Measurements from ENCODE around the gene POTEF. TPM values are rescaled to one million over a fixed set of nuclear protein-coding genes. Genes with fewer than 3 reads are reported as not detected.
"Not testable (repeated sequence)": the region's sequence is repeated elsewhere in the genome, so short reads cannot be mapped to it uniquely, and the experiment has no call there.

Gene POTEF
- total RNA-seq, 1 experiment from 2014 or later = not detected

- DNase-seq (ENCODE audit: low read depth) = no peak
Observed at GRCh38 chr2:130152816-130153595, 24.0 kb upstream of the POTEF start.

GRCh38 chr2:130152136-130152815 lies 23.3 kb upstream of the POTEF start:
- not testable (repeated sequence) for DNase-seq (ENCODE audit: low read depth)

DNA sequence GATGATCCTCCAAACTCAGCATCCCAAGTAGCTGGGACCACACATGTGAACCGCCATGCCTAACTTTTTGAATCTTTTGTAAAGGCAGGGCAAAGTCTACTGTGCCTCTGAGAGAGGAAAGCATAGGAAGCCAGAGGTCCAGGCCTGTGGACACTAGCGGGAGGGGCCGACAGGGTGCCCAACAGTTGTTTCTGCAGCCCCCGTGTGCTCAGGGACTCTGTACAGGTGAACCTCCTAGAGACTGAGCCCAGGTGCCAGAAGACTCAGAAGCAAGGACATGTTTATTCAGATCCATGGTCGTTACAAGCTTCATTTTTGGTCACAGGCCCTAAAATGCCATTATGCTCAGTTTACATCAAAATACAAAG lies 22.1 kb upstream of the POTEF start:
- DNase-seq (ENCODE audit: low read depth) = not testable (repeated sequence)

DNA sequence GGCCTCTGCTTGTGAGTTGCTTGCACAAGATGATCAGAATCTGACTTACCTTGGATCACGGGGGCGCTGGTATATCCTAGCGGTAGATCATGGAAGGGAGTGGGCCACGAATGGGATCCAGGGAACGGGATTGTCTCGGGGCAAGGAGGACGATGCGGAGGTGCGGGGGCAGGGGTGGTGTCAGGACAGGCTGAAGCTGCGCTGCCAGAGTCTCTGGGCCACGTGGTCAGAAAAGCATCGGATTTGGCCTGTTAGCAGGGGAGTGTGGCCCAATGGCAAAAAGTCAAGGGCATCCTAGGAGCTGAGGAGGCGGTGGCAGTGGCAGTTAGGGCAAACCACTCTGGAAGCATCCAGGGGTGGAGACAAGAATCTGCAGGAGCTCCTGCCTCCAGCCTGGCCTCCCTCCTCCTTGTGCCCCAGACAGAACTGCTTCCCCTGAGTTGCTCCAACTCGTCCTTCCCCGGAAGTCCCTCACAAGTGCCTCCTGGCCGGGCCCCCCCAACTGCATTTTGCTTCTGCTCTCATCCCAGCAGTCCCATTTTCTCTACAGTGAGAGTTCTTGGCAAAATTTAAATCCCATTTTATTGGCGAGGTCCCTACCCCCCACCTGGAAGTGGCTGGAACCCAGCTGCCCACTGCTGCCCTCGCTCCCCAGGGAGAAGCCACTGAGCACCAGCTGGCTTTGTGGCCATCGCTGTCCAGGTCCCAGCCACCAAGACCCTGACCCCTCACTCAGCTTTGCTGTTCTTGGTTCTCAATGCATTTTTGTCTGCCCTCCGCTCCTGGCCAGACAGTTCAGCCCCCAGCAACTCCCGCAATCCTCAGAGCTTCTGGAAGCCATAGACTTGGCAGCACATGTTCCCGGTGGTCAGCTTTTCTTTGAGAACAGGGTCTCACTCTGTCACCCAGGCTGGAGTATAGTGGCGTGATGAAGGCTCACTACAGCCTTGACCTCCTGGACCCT lies 21.4 kb upstream of the POTEF start:
- DNase-seq (ENCODE audit: low read depth) = no peak

GRCh38 chr2:130148515-130148914 lies 19.5 kb upstream of the POTEF start:
- not testable (repeated sequence) for DNase-seq (ENCODE audit: low read depth)

DNA sequence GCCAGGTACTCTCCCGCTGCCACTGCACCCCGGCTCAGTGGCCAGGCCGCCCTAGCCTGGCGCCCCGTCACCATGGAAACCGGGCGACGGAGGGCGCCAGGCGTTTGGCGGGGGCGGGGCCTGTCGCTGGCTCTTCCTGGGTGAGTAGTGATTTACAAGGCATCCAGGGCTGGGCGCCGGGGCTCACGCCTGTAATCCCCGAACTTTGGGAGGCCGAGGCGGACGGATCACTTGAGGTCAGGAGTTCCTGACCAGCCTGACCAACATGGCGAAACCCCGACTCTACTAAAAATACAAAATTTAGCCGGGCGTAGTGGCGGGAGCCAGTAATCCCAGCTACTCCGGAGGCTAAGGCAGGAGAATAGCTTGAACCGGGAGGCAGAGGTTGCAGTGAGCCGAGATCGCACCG lies 16.0 kb upstream of the POTEF start, which contains the start of gene CCDC74B:
Gene CCDC74B, minus strand, starts transcription at position 107 of the 409 bp plus-strand sequence. CDS start 116 bp downstream, outside the sequence.
- peak; percentile 60 for DNase-seq (ENCODE audit: low read depth)

- not testable (repeated sequence) for DNase-seq (ENCODE audit: low read depth)
Observed at GRCh38 chr2:130143266-130144039, 14.4 kb upstream of the POTEF start.

DNA sequence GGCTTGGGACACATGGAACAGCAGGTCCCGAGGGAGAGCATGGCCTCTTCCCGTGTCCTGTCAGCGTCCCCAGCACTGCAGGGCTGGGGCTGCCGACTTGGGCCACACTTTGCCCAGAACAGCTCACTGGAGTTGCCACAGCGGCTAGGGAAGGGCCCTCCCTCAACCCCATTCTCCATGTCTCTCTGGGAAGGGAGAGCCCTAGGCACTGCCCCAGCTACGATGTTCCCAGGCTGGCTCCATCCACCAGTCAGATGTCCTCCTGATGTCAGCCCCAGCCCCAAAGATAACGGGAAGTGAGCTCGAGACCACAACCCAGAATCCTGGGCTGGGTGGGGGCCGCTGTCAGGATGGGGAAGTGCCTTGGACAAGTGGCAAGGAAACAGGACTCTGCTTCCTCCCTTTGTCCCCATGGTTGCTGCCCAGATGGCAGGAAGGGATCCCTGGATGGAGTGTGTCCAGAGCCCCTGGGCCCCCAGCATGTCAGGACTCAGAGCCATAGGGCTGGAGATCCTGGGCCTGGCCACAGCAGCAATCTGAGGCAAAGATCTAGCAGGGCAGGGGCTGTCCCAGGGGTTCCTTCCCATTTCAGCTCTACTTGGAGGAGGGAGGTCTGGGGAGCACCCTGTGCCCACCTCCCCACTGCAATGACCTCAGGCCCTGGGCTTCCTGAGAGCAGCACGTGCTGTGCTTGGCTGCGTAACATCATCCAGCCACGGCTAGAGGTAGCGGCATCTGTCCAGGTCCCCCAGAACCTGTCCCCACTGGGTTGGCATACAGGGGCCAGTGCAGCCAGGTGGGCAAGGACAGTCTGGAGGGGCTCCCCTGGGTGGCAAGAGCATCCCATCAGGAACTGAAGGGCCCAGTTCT lies 13.6 kb upstream of the POTEF start:
- not testable (repeated sequence) for DNase-seq (ENCODE audit: low read depth)

DNA sequence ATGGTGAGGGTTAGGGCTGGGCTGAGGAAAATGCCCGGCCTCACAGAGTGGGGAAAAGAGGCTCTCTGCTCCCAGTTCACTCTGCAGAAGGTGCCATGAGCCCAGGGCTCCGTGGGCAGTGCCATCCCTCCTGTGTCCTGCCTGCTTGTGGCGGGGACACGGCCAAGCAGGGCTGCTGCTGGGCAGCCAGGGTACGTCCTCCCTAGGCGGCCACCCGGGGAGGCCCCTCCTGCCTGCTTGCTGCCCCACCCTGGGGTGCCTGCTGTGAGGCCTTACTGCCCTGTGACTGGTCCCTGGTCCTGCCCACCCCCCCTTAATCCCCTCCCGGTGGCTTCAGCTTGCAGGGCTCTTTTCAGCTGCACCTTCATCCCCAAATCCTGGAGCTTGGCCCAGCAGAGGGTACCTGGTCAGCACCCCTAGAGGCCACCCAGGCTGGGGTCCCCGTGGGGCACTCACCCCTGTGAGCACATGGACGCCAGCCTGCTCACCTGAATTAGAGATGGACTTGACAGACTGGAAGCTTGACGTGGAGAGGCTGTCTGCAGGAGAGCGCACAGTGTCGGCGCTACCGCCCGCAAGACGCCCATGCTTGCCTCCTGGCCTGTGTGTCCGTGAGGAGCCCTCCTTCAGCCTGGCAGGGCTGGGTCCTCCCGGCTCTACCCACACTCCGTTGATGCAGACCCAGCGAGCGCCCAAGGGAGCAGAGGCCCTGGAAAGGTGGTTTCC lies 12.8 kb upstream of the POTEF start:
- not testable (repeated sequence) for DNase-seq (ENCODE audit: low read depth)

GRCh38 chr2:130141002-130141401 lies 12.0 kb upstream of the POTEF start:
- not testable (repeated sequence) for DNase-seq (ENCODE audit: low read depth)

DNA sequence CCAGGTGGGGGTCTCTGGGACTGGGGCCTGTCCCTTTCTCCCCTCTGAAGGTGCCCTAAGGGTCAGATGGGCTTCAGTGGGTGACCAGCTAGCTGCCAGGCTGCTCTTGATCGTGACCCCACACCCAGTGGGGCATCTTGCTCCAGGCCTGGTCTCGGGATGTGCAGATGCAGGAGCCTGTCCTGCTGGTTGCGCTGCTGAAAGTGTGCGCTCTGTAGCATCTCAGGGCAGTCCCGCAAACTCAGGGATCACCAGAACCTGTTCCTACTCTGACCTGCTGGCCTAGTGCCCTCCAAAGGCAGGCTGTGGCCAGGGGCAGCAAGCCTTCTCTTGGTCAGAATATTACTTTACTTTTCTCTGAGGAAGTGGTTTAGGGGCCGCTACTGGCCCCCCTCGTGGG lies 11.5 kb upstream of the POTEF start:
- not testable (repeated sequence) for DNase-seq (ENCODE audit: low read depth)

DNA sequence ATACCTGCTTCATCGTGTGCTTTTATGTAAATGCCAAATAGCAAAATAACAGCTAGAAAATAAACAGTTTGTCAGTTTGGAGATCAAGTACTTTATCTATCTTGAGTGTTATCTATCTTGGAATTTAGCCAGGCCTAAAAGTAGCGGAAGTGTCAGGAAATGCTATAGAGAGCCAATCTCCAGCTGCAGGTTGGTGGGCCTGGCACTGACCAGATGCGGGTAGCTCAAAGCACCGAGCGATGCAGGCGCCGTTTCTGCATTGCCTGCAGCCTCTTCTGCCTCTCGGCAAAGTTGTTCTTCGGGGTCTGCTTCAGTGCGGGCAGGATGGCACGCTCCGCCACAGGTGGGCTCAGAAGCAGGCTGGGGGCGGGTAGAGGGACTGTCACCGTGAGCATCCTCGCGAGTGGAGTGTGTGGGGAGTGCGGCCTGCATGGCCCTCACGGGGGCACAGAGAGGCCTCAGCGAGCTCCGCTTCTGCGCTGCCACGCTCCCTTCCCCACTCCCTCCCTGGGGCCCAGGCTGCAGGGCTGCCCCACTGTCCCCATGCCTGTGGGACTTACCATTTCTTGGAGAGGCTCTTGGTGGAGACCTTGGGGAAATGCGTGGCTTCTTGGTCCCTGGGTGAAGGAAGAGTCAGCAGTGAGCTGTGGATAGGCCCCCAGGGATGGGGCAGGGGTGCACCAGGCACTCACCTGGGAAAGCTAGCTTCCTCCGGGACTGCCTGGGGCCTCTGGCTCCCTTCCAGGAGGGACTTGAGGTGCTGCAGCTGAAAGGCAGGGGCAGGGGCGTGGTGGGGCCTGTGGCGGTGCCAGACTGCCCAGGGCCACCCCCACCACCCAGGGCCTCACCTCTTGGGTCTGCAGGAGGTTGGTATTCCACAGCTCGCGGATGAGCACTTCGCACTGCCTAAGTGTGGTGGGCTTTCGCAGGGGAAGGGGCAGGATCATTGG lies 10.6 kb upstream of the POTEF start:
- not testable (repeated sequence) for DNase-seq (ENCODE audit: low read depth)

DNA sequence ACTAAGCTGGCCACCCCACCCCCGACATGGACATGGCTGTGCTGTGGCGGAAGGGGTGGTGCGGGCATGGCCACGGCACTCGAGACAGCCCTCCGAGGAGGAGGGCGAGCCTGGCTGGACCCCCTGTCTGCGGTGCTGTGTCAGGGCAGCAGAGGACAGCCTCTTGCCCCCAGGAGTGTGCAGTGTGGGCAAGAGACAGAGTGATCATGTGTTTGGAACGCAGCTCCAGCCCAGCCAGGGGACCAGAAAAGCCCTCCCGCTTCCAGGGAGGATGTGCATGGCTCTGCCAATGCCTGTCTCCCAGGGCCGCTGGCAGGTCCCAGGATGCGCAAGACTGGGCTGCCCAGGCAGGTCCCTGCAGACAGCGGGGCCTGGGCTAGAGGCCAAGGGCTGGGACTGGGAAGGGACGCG lies 9.8 kb upstream of the POTEF start:
- not testable (repeated sequence) for DNase-seq (ENCODE audit: low read depth)

GRCh38 chr2:130138326-130138725 lies 9.3 kb upstream of the POTEF start:
- not testable (repeated sequence) for DNase-seq (ENCODE audit: low read depth)

DNA sequence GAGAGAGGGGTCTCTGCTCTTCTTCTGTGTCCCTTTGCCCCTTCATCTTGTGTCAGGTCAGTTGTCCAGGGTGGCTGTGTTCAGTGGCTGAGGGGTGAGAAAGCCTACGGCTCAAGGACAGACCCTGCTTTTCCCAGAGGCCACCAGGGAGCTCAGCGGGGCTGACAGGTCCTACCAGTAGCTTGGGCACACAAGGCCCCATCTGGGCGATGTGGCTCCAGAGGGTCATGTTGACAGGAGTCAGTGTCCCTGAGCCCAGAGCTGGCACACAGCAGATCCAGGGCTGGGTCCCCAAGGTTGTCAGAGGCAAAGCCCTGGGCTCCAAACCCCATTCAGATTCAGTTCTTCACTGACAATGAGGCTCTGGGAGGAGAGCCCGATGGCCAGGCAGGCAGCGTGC lies 8.1 kb upstream of the POTEF start:
- DNase-seq (ENCODE audit: low read depth) = not testable (repeated sequence)

DNA sequence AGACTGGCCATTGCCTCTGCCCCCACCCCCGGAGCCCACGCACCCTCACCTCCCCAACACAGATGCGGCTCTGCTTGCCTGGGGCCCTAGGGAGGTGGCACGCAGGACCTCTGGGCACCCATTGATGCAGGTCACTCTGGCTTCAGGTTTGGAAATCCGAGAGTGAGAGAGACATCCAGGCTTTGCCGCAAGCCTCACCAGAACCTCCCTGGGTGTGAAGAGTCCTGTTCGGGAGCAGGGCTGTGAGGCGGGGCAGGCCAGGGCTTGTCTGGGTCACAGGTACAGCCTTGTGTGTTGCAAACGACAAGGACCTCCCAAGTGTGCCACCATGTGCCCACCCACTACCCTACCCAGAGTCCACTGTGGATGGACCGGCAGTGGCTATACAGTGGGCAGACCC lies 7.5 kb upstream of the POTEF start:
- not testable (repeated sequence) for DNase-seq (ENCODE audit: low read depth)

GRCh38 chr2:130135692-130136541 lies 6.9 kb upstream of the POTEF start:
- no peak for DNase-seq (ENCODE audit: low read depth)

Measured in M059J (cell line).